Esophagus squamous epithelium (tissue), 5 donors: ENCODE data around the gene DOK6. TPM values are rescaled to one million over a fixed set of nuclear protein-coding genes. Genes with fewer than 3 reads are reported as not detected.

Experiments
- DNase-seq: peaks from one replicate; lab custom pipeline; 2025; lab: John Stamatoyannopoulos, UW
- H3K27ac ChIP-seq, 4 donors: fragments of 200-600 bp; sonication (generic); one replicate each; pipeline ENCODE4 v1.5.1; 2016 to 2019; ENCODE audit warnings: mild to moderate bottlenecking in 1 of 4
- H3K27me3 ChIP-seq, 4 donors: fragments of 200-600 bp; sonication (generic); 1 replicate in 3 of 4; 2 replicates in 1 of 4; pipeline versions ENCODE4 v1.5.1 to v1.6.0; 2017 to 2021; ENCODE audit warnings: antibody characterized with exemption in 1 of 4
- H3K36me3 ChIP-seq, 3 donors: fragments of 200-600 bp; sonication (generic); one replicate each; pipeline ENCODE4 v1.5.1; 2016 to 2019
- H3K4me1 ChIP-seq, 3 donors: fragments of 200-600 bp; sonication (generic); one replicate each; pipeline ENCODE4 v1.5.1; 2017 to 2019
- H3K4me3 ChIP-seq, 4 donors: fragments of 200-600 bp; sonication (generic); 1 replicate in 3 of 4; 2 replicates in 1 of 4; pipeline ENCODE4 v1.5.1; 2016 to 2019; ENCODE audit warnings: mild to moderate bottlenecking in 2 of 4, moderate library complexity in 1 of 4
- H3K9me3 ChIP-seq, 3 donors: fragments of 200-600 bp; sonication (generic); one replicate each; pipeline ENCODE4 v1.5.1; 2016 to 2019
- POLR2A ChIP-seq, 4 donors: fragments of 450-650 bp; IDR thresholded peaks; one replicate each; pipeline ENCODE4 v1.6.1; 2017; ENCODE audit warnings: antibody characterized with exemption in 4 of 4, mild to moderate bottlenecking in 4 of 4, moderate library complexity in 3 of 4
- WGBS, 2 donors: methylation state at CpG; one replicate each; pipeline ENCODE4 v1.1.5; 2018; 5-methylcytosine and 5-hydroxymethylcytosine counted together
- intact Hi-C: fragments of 100-400 bp; cut with DNase I; formaldehyde crosslinking; loops from one replicate; pipeline ENCODE4 v1.15.0; 2022
- total RNA-seq, 4 donors: library from RNA; depleted of rRNA; stranded (reverse); fragments of >200 nt; gene quantifications; one replicate each; pipeline ENCODE4 v1.1.0, GENCODE V29; 2016
- TF ChIP-seq, protein P1 (sequence below), 6 experiments: fragments of 450-650 bp in 4 of 6; fragments of 200-600 bp in 2 of 6; sonication (generic) in 2 of 6; IDR thresholded peaks; one replicate each; pipeline ENCODE4 v1.5.1; 2016 to 2019; ENCODE audit warnings: antibody characterized with exemption in 6 of 6, mild to moderate bottlenecking in 4 of 6, moderate library complexity in 4 of 6
- donor health status: DM: yes; HTN: yes; CAD: no.

Gene DOK6
- total RNA-seq, 4 donors from 2014 or later = 0.57 to 0.88 TPM; not detected in 2

GRCh38 chr18:69636529-69637301, 236.0 kb downstream of the DOK6 start:
- no peak overlapping the region for H3K27ac ChIP-seq
- DNase-seq = no peak
- TF ChIP-seq, protein P1, sequence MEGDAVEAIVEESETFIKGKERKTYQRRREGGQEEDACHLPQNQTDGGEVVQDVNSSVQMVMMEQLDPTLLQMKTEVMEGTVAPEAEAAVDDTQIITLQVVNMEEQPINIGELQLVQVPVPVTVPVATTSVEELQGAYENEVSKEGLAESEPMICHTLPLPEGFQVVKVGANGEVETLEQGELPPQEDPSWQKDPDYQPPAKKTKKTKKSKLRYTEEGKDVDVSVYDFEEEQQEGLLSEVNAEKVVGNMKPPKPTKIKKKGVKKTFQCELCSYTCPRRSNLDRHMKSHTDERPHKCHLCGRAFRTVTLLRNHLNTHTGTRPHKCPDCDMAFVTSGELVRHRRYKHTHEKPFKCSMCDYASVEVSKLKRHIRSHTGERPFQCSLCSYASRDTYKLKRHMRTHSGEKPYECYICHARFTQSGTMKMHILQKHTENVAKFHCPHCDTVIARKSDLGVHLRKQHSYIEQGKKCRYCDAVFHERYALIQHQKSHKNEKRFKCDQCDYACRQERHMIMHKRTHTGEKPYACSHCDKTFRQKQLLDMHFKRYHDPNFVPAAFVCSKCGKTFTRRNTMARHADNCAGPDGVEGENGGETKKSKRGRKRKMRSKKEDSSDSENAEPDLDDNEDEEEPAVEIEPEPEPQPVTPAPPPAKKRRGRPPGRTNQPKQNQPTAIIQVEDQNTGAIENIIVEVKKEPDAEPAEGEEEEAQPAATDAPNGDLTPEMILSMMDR (IDR thresholded peaks at IDR 0.05) = no peak
- no peak for TF ChIP-seq POLR2A (IDR thresholded peaks at IDR 0.05)
- no peaks in the 10 kb centered on the region for H3K36me3 ChIP-seq
- H3K4me1 ChIP-seq = no peaks in the 10 kb centered on the region
- WGBS, 2 donors = 73 to 78% methylated on average over 6 of the region's 6 CpGs
- intact Hi-C loops = no loop called here
- no peaks in the 10 kb centered on the region for H3K27me3 ChIP-seq
- H3K4me3 ChIP-seq = no peak overlapping the region
- no peaks in the 10 kb centered on the region for H3K9me3 ChIP-seq

DNA sequence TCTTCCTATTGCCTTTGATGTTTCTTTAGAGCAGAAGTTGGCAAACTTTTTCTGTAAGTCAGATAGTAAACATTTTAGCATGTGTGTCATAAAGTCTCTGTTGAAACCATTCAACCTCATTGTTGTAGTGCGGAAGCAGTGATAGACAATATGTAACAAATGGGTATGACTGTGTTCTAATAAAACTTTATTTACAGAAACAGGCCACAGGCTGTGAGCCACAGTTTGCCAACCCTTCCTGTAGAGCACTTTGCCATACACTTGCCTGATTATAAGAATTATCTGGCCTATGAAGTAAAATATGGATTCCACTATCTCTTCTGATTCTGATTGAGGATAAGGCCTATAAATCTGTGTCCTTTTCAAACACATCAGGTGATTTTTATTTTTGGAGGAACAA, 237.4 kb downstream of the DOK6 start:
- no peaks in the 10 kb centered on the region for H3K36me3 ChIP-seq
- no peak for DNase-seq
- no peaks in the 10 kb centered on the region for H3K4me1 ChIP-seq
- H3K27me3 ChIP-seq = no peaks in the 10 kb centered on the region
- no peak overlapping the region for H3K4me3 ChIP-seq
- no peaks in the 10 kb centered on the region for H3K9me3 ChIP-seq
- no peak overlapping the region for H3K27ac ChIP-seq
- 0 to 40% methylated on average over 1 of the region's 1 CpG for WGBS, 2 donors
- intact Hi-C loops = no loop called here
- TF ChIP-seq, protein P1 (IDR thresholded peaks at IDR 0.05) = no peak
- no peak for TF ChIP-seq POLR2A (IDR thresholded peaks at IDR 0.05)

DNA sequence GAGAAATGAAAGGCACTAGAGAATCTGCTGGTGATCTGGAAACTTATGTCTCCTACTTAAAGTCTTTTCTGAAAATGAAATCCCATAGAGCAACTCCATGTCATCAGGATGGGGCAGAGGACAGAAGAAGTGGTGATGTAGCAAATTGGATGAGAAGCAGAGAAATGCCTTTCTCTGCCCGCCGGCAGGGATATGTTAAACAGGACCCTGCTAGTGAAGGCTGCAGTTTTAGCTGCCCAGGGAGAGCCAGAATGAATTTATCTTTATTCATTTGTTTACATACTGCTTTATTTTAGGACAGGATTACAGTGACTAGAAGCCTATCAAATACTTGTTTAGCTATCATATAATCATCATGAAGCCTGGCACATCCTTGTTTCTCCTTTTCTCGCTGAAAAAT, 247.0 kb downstream of the DOK6 start:
- Histone ChIP-seq H3K4me1 (no peaks in the 10 kb centered on the region), H3K27me3 (no peaks in the 10 kb centered on the region), H3K9me3 (no peaks in the 10 kb centered on the region), H3K4me3 (no peak overlapping the region), H3K27ac (no peak overlapping the region), H3K36me3 (no peaks in the 10 kb centered on the region)
- TF ChIP-seq, protein P1 (IDR thresholded peaks at IDR 0.05) = no peak
- no peak for TF ChIP-seq POLR2A (IDR thresholded peaks at IDR 0.05)
- 45 to 62% methylated on average over 3 of the region's 3 CpGs for WGBS, 2 donors
- intact Hi-C loops = no loop called here
- no peak for DNase-seq

GRCh38 chr18:69648486-69648885, 247.8 kb downstream of the DOK6 start:
- intact Hi-C loops = no loop called here
- no peak for DNase-seq

DNA sequence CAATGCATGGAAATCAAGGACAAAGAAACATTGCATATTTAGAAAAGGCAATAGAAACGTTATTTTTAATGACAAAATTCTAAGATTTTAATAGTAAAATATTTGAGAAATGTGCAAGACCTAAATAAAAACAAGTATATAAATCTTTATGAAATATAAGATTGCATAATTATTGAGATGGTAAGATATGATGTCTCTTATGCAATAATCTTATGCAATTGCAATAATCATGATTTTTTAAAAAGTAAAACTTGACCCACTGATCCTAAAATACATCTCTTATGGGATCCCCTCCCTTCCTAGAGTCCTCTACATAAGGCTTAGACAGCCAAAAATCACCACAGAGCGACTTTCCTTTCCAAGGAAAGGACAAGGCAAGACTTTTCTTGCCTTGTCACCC, 249.0 kb downstream of the DOK6 start:
- no peaks in the 10 kb centered on the region for H3K36me3 ChIP-seq
- H3K27ac ChIP-seq = no peak overlapping the region
- intact Hi-C loops = no loop called here
- no peaks in the 10 kb centered on the region for H3K4me1 ChIP-seq
- no peak for DNase-seq
- WGBS, 2 donors = 33 to 48% methylated on average over 2 of the region's 2 CpGs
- H3K9me3 ChIP-seq = no peaks in the 10 kb centered on the region
- TF ChIP-seq, protein P1 (IDR thresholded peaks at IDR 0.05) = no peak
- TF ChIP-seq POLR2A (IDR thresholded peaks at IDR 0.05) = no peak
- H3K4me3 ChIP-seq = no peak overlapping the region
- no peaks in the 10 kb centered on the region for H3K27me3 ChIP-seq

More at GRCh38 chr18:69648486-69648885, 247.8 kb downstream of the DOK6 start:
- Histone ChIP-seq H3K9me3 (no peaks in the 10 kb centered on the region), H3K27ac (no peak overlapping the region), H3K4me1 (no peaks in the 10 kb centered on the region), H3K27me3 (no peaks in the 10 kb centered on the region), H3K36me3 (no peaks in the 10 kb centered on the region), H3K4me3 (no peak overlapping the region)
- 57 to 63% methylated on average over 3 of the region's 3 CpGs for WGBS, 2 donors
- TF ChIP-seq POLR2A (IDR thresholded peaks at IDR 0.05) = no peak
- TF ChIP-seq, protein P1 (IDR thresholded peaks at IDR 0.05) = no peak
